HepG2 (cell line): ENCODE measurements around the gene TBXAS1. TPM values are rescaled to one million over a fixed set of nuclear protein-coding genes. Genes with fewer than 3 reads are reported as not detected.

Source experiments
- ATAC-seq: fragments of 200-7000 bp; cut with Tn5 transposase; 3 replicates; pipeline ENCODE4 v1.9.1; 2020; ENCODE audit warnings: mild to moderate bottlenecking, moderate library complexity
- BruUV-seq: library from RNA; stranded (reverse); fragments of 400-500 nt; replicated peaks from 2 replicates; lab custom pipeline; 2021; lab: Mats Ljungman, UMichigan
- CTCF ChIA-PET: fragments of 300-600 bp; formaldehyde crosslinking; extraction: SDS; loops from one replicate; lab custom pipeline; 2021; ENCODE audit warnings: low total read pairs, inconsistent platforms, low intra/inter-chr PET ratio; lab: Yijun Ruan, JAX
- POLR2A ChIA-PET: fragments of 350-600 bp; sonication (Branson Sonifier 250); formaldehyde crosslinking; loops from one replicate; lab custom pipeline; 2020; ENCODE audit warnings: antibody characterized with exemption, inconsistent platforms; lab: Yijun Ruan, JAX
- DNase-seq: peaks from one replicate; pipeline ENCODE4 v3.0.0-alpha.2; 2015; ENCODE audit warnings: low spot score
- FAIRE-seq: peaks from 3 replicates; lab custom pipeline; 2011; peaks lifted over from hg19 to GRCh38; lab: Jason Lieb, UNC
- H2AFZ ChIP-seq: one replicate; pipeline ENCODE4 v1.6.1; 2011; ENCODE audit warnings: low read length, inconsistent platforms
- H3K27ac ChIP-seq: fragments of 300-600 bp; 3 replicates; pipeline ENCODE4 v1.8.0; 2011; ENCODE audit warnings: mixed run types, mild to moderate bottlenecking, mixed read lengths, low read length, inconsistent platforms; ENCODE audit not compliant: insufficient read depth; ENCODE audit errors: extremely low read length
- H3K27me3 ChIP-seq, 2 experiments: fragments of 200-600 bp in 1 of 2; 2 replicates in 1 of 2; 3 replicates in 1 of 2; pipeline versions ENCODE4 v1.6.0 to v1.8.0; 2011; ENCODE audit warnings: low read length in 2 of 2, mild to moderate bottlenecking in 2 of 2, moderate library complexity in 2 of 2, inconsistent platforms in 1 of 2; ENCODE audit not compliant: insufficient read depth in 2 of 2, control insufficient read depth in 1 of 2
- H3K36me3 ChIP-seq, 2 experiments: fragments of 200-600 bp in 1 of 2; replicated peaks in 1 of 2; 2 replicates in 1 of 2; 3 replicates in 1 of 2; pipeline versions ENCODE4 v1.5.1 to v1.8.0; 2011; ENCODE audit warnings: low read length in 2 of 2, inconsistent platforms in 1 of 2; ENCODE audit not compliant: insufficient read depth in 2 of 2, control insufficient read depth in 1 of 2
- H3K4me1 ChIP-seq: 2 replicates; pipeline ENCODE4 v1.5.1; 2012; ENCODE audit warnings: low read length, inconsistent platforms; ENCODE audit not compliant: insufficient read depth
- H3K4me2 ChIP-seq: 2 replicates; pipeline ENCODE4 v1.6.0; 2011; ENCODE audit warnings: low read depth, low read length, inconsistent platforms
- H3K4me3 ChIP-seq, 3 experiments: fragments of 200-600 bp in 1 of 3; sonication (generic), shearing (Covaris generic) in 1 of 3; replicated peaks in 1 of 3; 2 replicates each; pipeline ENCODE4 v1.5.1; 2011 to 2016; ENCODE audit warnings: low read length in 3 of 3, inconsistent platforms in 2 of 3, low read depth in 2 of 3, mild to moderate bottlenecking in 2 of 3, control low read depth in 1 of 3, mixed read lengths in 1 of 3; ENCODE audit not compliant: insufficient read depth in 1 of 3
- H3K79me2 ChIP-seq: one replicate; pipeline ENCODE4 v1.6.1; 2011; ENCODE audit warnings: low read length, inconsistent platforms; ENCODE audit not compliant: insufficient read depth
- H3K9ac ChIP-seq: 2 replicates; pipeline ENCODE4 v1.6.0; 2011; ENCODE audit warnings: mild to moderate bottlenecking, low read depth, low read length, inconsistent platforms; ENCODE audit not compliant: insufficient read depth
- H3K9me3 ChIP-seq: 2 replicates; pipeline ENCODE4 v1.5.1; 2012; ENCODE audit warnings: mild to moderate bottlenecking, low read length
- H4K20me1 ChIP-seq: 2 replicates; pipeline ENCODE4 v1.6.0; 2011; ENCODE audit warnings: inconsistent platforms, mild to moderate bottlenecking, low read length, moderate library complexity; ENCODE audit not compliant: insufficient read depth
- DZIP1 ChIP-seq: sonication (generic); formaldehyde crosslinking; IDR thresholded peaks from 2 replicates; pipeline ENCODE4 v1.5.0; 2020; ENCODE audit warnings: mild to moderate bottlenecking, missing genetic modification reagents
- HES4 ChIP-seq: sonication (generic); formaldehyde crosslinking; IDR thresholded peaks from 2 replicates; pipeline ENCODE4 v1.9.0; 2021; ENCODE audit warnings: mild to moderate bottlenecking, missing genetic modification reagents, borderline replicate concordance
- MTA1 ChIP-seq: sonication (generic); formaldehyde crosslinking; IDR thresholded peaks from 2 replicates; pipeline ENCODE4 v1.4.0; 2020; ENCODE audit warnings: missing genetic modification reagents, mild to moderate bottlenecking, borderline replicate concordance
- NBN ChIP-seq: fragments of 450-650 bp; conservative IDR thresholded peaks from 2 replicates; pipeline ENCODE4 v1.6.1; 2017
- PHB2 ChIP-seq: fragments of 450-650 bp; IDR thresholded peaks from 2 replicates; pipeline ENCODE4 v1.6.1; 2018; ENCODE audit not compliant: partially characterized antibody
- POLR2G ChIP-seq: fragments of 200-400 bp; formaldehyde crosslinking; IDR thresholded peaks from 2 replicates; pipeline ENCODE4 v1.6.1; 2018; ENCODE audit warnings: mild to moderate bottlenecking, low read depth, low read length, moderate library complexity
- RFXANK ChIP-seq: IDR thresholded peaks from 2 replicates; pipeline ENCODE4 v1.6.1; 2016
- SNAI1 ChIP-seq: sonication (generic); formaldehyde crosslinking; IDR thresholded peaks from 2 replicates; pipeline ENCODE4 v1.5.0; 2020; ENCODE audit warnings: mild to moderate bottlenecking, missing genetic modification reagents, borderline replicate concordance
- SRF ChIP-seq: IDR thresholded peaks from 2 replicates; pipeline ENCODE4 v1.6.1; 2011; ENCODE audit warnings: mild to moderate bottlenecking, low read depth, low read length, moderate library complexity
- SRSF9 ChIP-seq: fragments of 200-400 bp; formaldehyde crosslinking; IDR thresholded peaks from 2 replicates; pipeline ENCODE4 v1.6.1; 2018; ENCODE audit warnings: borderline replicate concordance, mild to moderate bottlenecking, low read depth, low read length; ENCODE audit not compliant: insufficient read depth, poor library complexity, severe bottlenecking
- TRIM24 ChIP-seq: sonication (generic); formaldehyde crosslinking; IDR thresholded peaks from 2 replicates; pipeline ENCODE4 v1.8.0; 2022; ENCODE audit warnings: mild to moderate bottlenecking, missing genetic modification reagents
- ZMYM4 ChIP-seq: sonication (generic); formaldehyde crosslinking; IDR thresholded peaks from 2 replicates; pipeline ENCODE4 v1.8.1; 2023; ENCODE audit warnings: mild to moderate bottlenecking, missing genetic modification reagents
- ZNF205 ChIP-seq: IDR thresholded peaks from 2 replicates; pipeline ENCODE4 v1.6.1; 2018; ENCODE audit warnings: missing biosample characterization, missing genetic modification reagents
- ZNF672 ChIP-seq: sonication (generic); formaldehyde crosslinking; IDR thresholded peaks from 2 replicates; pipeline ENCODE4 v1.8.1; 2022; ENCODE audit warnings: missing genetic modification reagents
- ZNF709 ChIP-seq: sonication (generic); formaldehyde crosslinking; IDR thresholded peaks from 2 replicates; pipeline ENCODE4 v1.5.0; 2020; ENCODE audit warnings: mild to moderate bottlenecking, missing genetic modification reagents
- ZNF790 ChIP-seq: sonication (generic); formaldehyde crosslinking; IDR thresholded peaks from 2 replicates; pipeline ENCODE4 v1.8.0; 2022; ENCODE audit warnings: missing genetic modification reagents, mild to moderate bottlenecking, borderline replicate concordance
- ZZZ3 ChIP-seq: sonication (generic); formaldehyde crosslinking; IDR thresholded peaks from 2 replicates; pipeline ENCODE4 v1.4.0; 2020; ENCODE audit warnings: missing genetic modification reagents, mild to moderate bottlenecking, borderline replicate concordance
- WGBS: methylation state at CpG from one replicate; pipeline ENCODE4 v1.1.6; 2017; ENCODE audit warnings: low lambda C conversion rate; 5-methylcytosine and 5-hydroxymethylcytosine counted together
- in situ Hi-C: cut with HindIII; loops from 2 replicates; pipeline ENCODE4 v1.10.0; 2017; ENCODE audit warnings: low pct_unique_long_range_greater_than_20kb; ENCODE audit not compliant: extremely low pct_ligation_motif_present
- intact Hi-C: fragments of 100-400 bp; cut with micrococcal nuclease; formaldehyde crosslinking; loops from one replicate; pipeline ENCODE4 v1.10.0; 2022; ENCODE audit not compliant: unreplicated experiment
- polyA plus RNA-seq, 8 experiments: library from polyadenylated mRNA; depleted of rRNA in 3 of 8; stranded (reverse) in 7 of 8; unstranded in 1 of 8; fragments of >200 nt; fragmentation: Illumina TruSeq in 4 of 8; extraction: Trizol in 4 of 8; gene quantifications; 2 replicates each; pipeline versions ENCODE4 v1.2.1 to v1.2.3, GENCODE V29; 2011 to 2016; ENCODE audit warnings: low read depth in 4 of 8, missing spikeins in 1 of 8, mixed read lengths in 1 of 8; ENCODE audit not compliant: insufficient read depth in 1 of 8
- total RNA-seq, 5 experiments: library from RNA; depleted of rRNA; stranded (reverse); fragments of >200 nt; fragmentation: Illumina TruSeq; extraction: Trizol; gene quantifications; 2 replicates each; pipeline ENCODE4 v1.2.3, GENCODE V29; 2016; ENCODE audit warnings: low read depth in 1 of 5

Gene TBXAS1
- total and polyA plus RNA-seq, 2 of the 13 experiments (the other 11 are each of a cell fraction or from before 2014, with no cell fraction given), result 4.0 to 4.9 TPM

- no peaks in the 10 kb centered on the region for H3K4me1 ChIP-seq
- H3K4me2 ChIP-seq, result no peak overlapping the region
- no peak overlapping the region for H3K9ac ChIP-seq
- 91% methylated on average over 12 of the region's 12 CpGs for WGBS
- DNase-seq (no peak), FAIRE-seq (no peak), ATAC-seq (no peak)
- H3K36me3 ChIP-seq, result peaks cover 0 to 3% of the 10 kb centered on the region in 2 experiments; a peak in 1 of 5 replicates
- no peak overlapping the region for H3K27ac ChIP-seq
- TF ChIP-seq ZMYM4 (CRISPR knock-in tag), result no peak
- TF ChIP-seq ZNF672 (CRISPR knock-in tag), result no peak
- no peak for TF ChIP-seq DZIP1 (CRISPR knock-in tag)
- no peak for TF ChIP-seq SRSF9
- no peak for TF ChIP-seq ZNF709 (CRISPR knock-in tag)
- no peak for TF ChIP-seq SNAI1 (CRISPR knock-in tag)
- no peak for TF ChIP-seq ZZZ3 (CRISPR knock-in tag)
- TF ChIP-seq TRIM24 (CRISPR knock-in tag), result no peak
- no peak for TF ChIP-seq ZNF790 (CRISPR knock-in tag)
- TF ChIP-seq POLR2G, result no peak
- no peak for TF ChIP-seq ZNF205 (CRISPR knock-in tag)
- TF ChIP-seq PHB2, result no peak
- TF ChIP-seq NBN, result no peak
- no peak for TF ChIP-seq MTA1
- no peak for TF ChIP-seq SRF
- no peak for TF ChIP-seq HES4 (CRISPR knock-in tag)
- TF ChIP-seq RFXANK (CRISPR knock-in tag), result no peak
- CTCF ChIA-PET, result no interaction called here
- H4K20me1 ChIP-seq, result no peaks in the 10 kb centered on the region
- H2AFZ ChIP-seq, result no peak overlapping the region
- H3K79me2 ChIP-seq, result no peaks in the 10 kb centered on the region
- no peaks in the 10 kb centered on the region for H3K9me3 ChIP-seq
- intact Hi-C loops (no loop called here), in situ Hi-C loops (no loop called here)
- no peaks in the 10 kb centered on the region for H3K27me3 ChIP-seq
- POLR2A ChIA-PET, result no interaction called here
- H3K4me3 ChIP-seq, result no peak overlapping the region
- no TSS peak for BruUV-seq
These were observed 196.9 kb downstream of the TBXAS1 start for GRCh38 chr7:140025814-140026433.
